CD4-positive, alpha-beta T cell treated with Interleukin-6 at 100 ng/mL for 8 hours (primary cell): Measurements from ENCODE around the gene UFSP1.
"Not testable (repeated sequence)": the region's sequence is repeated elsewhere in the genome, so short reads cannot be mapped to it uniquely, and the experiment has no call there.

Experiments
- DNase-seq: peaks from one replicate; pipeline ENCODE4 v3.0.0-alpha.2; 2020; ENCODE audit warnings: mixed read lengths, low spot score

UFSP1 gene

GRCh38 chr7:100888988-100889750, at the start of gene UFSP1:
TSS of gene UFSP1 (minus strand) at chr7:100889715. CDS start at chr7:100889271, 444 bp downstream.
- DNase-seq = no peak

- not testable (repeated sequence) for DNase-seq
These were observed 46.7 kb upstream of the UFSP1 start for GRCh38 chr7:100936167-100936566.

- not testable (repeated sequence) for DNase-seq
These were observed 45.9 kb upstream of the UFSP1 start for GRCh38 chr7:100935381-100935780.

GRCh38 chr7:100933734-100934133, 44.2 kb upstream of the UFSP1 start:
- DNase-seq = no peak

- DNase-seq = no peak
These were observed 40.3 kb upstream of the UFSP1 start for GRCh38 chr7:100929808-100930174.

- not testable (repeated sequence) for DNase-seq
These were observed 34.1 kb upstream of the UFSP1 start for GRCh38 chr7:100923616-100924015.

- DNase-seq = no peak
These were observed 31.5 kb upstream of the UFSP1 start for GRCh38 chr7:100921039-100921438.

GRCh38 chr7:100919779-100920437, 30.4 kb upstream of the UFSP1 start:
- not testable (repeated sequence) for DNase-seq

- DNase-seq = not testable (repeated sequence)
These were observed 29.8 kb upstream of the UFSP1 start for GRCh38 chr7:100919335-100919734.

- DNase-seq = no peak
These were observed 25.4 kb upstream of the UFSP1 start for GRCh38 chr7:100914879-100915447.

GRCh38 chr7:100914208-100914878, 24.8 kb upstream of the UFSP1 start:
- no peak for DNase-seq

- no peak for DNase-seq
These were observed 22.0 kb upstream of the UFSP1 start for GRCh38 chr7:100911484-100911883.

GRCh38 chr7:100910443-100910842, 20.9 kb upstream of the UFSP1 start:
- DNase-seq = not testable (repeated sequence)

GRCh38 chr7:100908512-100908911, 19.0 kb upstream of the UFSP1 start:
- no peak for DNase-seq

GRCh38 chr7:100902638-100903037, 13.1 kb upstream of the UFSP1 start:
- DNase-seq = no peak

GRCh38 chr7:100901921-100902332, 12.4 kb upstream of the UFSP1 start:
- no peak for DNase-seq

GRCh38 chr7:100900978-100901377, 11.5 kb upstream of the UFSP1 start:
- no peak for DNase-seq

GRCh38 chr7:100899432-100899831, 9.9 kb upstream of the UFSP1 start:
- DNase-seq = no peak

- no peak for DNase-seq
These were observed 8.4 kb upstream of the UFSP1 start for GRCh38 chr7:100897772-100898454.

- peak; percentile 44 for DNase-seq
These were observed 7.5 kb upstream of the UFSP1 start for GRCh38 chr7:100896732-100897608.
